Measurements from ENCODE around the gene GRIK1. TPM values are rescaled to one million over a fixed set of nuclear protein-coding genes. Genes with fewer than 3 reads are reported as not detected.

Gene GRIK1
- total RNA-seq, 1 donor = not detected

DNA sequence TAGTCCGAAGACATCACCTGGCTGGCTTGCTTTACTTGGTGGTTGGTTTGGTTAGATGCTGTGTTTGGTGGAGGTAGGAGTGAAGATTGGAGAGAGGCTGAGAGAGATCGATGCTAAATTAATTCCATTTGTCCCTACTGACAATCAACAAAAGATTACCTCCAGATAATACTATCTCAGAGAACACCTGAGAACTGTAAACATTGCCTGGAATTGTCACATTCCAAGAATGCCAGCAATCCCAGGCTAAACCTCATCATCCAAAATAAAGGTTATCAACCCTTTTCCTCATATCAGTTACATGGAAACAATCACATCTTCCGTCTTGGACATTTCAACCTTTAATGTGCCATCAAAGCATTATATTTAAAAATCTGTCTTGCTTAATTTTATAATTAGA lies 141.0 kb downstream of the GRIK1 start:
- H3K4me1 ChIP-seq (ENCODE audit: insufficient read depth, low read length) = no peaks in the 10 kb centered on the region
- H3K27me3 ChIP-seq (ENCODE audit: insufficient read depth, low read length) = no peaks in the 10 kb centered on the region
- no peaks in the 10 kb centered on the region for H3K9me3 ChIP-seq (ENCODE audit: low read depth, low read length)
- H3K4me3 ChIP-seq (ENCODE audit: low read length) = no peak overlapping the region

DNA sequence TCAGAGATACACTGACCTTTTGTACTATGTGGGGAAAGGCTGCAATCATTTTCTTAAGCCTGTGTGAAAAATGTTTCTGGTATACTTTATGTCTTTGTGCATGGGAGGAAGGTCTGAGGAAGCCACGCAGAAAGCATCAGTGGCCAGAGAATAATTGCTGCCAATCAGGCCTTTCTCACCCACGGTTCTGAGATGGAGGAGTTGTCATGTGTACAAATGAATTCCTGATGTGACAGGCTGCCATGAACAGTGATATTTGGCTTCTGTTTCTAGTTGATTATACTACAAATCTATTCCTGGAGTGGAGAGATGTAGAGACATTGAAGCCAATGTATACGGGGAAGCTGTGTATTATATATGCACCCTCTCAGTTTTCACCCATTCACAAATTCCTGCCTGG lies 142.6 kb downstream of the GRIK1 start:
- no peaks in the 10 kb centered on the region for H3K9me3 ChIP-seq (ENCODE audit: low read depth, low read length)
- no peaks in the 10 kb centered on the region for H3K27me3 ChIP-seq (ENCODE audit: insufficient read depth, low read length)
- no peak overlapping the region for H3K4me3 ChIP-seq (ENCODE audit: low read length)
- H3K4me1 ChIP-seq (ENCODE audit: insufficient read depth, low read length) = no peaks in the 10 kb centered on the region

DNA sequence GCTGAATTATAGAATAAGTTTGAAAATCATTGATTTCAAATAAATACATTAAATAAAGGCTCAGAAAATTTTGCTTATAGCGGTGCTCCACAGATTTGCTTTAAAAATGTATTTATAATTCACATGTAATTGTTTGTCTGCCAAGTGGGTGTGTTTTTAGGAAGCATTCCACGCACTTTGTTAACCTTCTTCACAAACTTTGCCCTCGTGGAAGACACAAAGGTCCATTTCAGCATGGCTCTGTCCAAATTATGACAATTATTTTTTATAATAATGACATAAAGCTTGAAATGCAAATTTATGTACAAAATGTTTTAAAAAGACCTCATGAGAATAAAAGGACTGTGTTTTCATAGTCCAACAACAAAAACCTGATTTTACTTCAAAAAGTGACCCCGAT lies 146.1 kb downstream of the GRIK1 start:
- no peaks in the 10 kb centered on the region for H3K27me3 ChIP-seq (ENCODE audit: insufficient read depth, low read length)
- H3K4me3 ChIP-seq (ENCODE audit: low read length) = no peak overlapping the region
- H3K9me3 ChIP-seq (ENCODE audit: low read depth, low read length) = no peaks in the 10 kb centered on the region
- H3K4me1 ChIP-seq (ENCODE audit: insufficient read depth, low read length) = no peaks in the 10 kb centered on the region

DNA sequence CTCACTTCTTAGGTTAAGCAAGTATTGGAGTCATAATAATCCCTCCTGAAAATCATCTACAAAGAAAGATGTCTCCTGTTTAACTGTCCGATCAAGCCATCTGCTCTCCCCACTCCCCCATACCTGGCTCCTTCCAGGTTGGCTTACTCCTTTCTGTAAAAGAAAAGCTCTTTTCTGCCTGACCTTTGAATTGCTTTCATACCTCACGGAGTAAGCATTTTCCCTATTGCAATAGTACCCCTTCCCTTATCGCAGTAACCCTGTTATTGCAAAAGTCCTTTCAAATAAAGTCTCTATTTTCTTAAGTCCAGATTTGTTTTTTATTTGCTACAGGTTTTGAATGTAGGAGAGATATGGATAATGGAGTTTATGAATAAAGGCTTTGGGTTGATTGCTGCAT lies 150.4 kb downstream of the GRIK1 start:
- Histone ChIP-seq H3K4me3 (ENCODE audit: low read length) (no peak overlapping the region), H3K9me3 (ENCODE audit: low read depth, low read length) (no peaks in the 10 kb centered on the region), H3K27me3 (ENCODE audit: insufficient read depth, low read length) (no peaks in the 10 kb centered on the region), H3K4me1 (ENCODE audit: insufficient read depth, low read length) (peaks cover 7% of the 10 kb centered on the region)

DNA sequence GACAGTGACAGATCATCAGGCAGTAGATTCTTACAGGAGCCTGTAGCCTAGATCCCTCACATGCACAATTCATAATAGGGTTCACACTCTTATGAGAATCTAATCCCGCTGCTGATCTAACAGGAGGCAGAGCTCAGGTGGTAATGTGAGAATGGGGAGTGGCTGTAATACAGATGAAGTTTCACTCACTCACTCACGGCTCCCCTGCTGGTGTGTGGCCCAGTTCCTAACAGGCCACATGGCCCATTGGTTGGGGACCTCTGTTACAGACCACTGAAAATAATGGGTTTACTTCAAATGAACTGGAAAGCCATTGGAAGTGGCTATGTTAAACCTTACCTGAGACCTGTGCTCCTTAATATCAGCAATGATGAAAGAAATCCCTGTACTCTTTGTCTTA lies 151.0 kb downstream of the GRIK1 start:
- Histone ChIP-seq H3K27me3 (ENCODE audit: insufficient read depth, low read length) (no peaks in the 10 kb centered on the region), H3K4me3 (ENCODE audit: low read length) (no peak overlapping the region), H3K9me3 (ENCODE audit: low read depth, low read length) (no peaks in the 10 kb centered on the region), H3K4me1 (ENCODE audit: insufficient read depth, low read length) (peaks cover 7% of the 10 kb centered on the region)

DNA sequence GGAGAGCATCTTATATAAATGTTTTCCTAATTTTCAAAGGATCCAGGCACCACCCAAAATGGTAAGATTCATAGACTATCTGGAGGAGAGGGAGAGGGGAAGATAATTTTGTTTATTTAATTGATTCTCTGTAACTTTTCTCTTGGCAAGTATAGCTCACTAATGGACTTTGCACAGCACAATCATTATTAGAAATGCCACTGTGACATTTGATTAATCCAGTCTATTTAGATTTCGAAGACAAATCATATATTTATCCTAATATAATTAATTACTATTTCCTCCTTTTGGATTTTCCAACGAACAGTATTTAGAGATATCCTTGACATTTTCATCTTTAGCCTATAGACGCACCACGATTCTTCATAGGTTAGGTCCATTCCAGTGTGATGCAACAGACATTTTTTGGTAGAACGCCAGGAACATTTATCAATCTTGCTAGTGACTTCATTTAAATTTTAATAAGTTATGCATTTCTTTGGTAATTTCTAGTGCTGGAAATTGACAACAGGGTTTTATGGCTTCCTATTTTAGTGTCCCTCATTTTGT lies 152.4 kb downstream of the GRIK1 start:
- no peaks in the 10 kb centered on the region for H3K27me3 ChIP-seq (ENCODE audit: insufficient read depth, low read length)
- H3K4me1 ChIP-seq (ENCODE audit: insufficient read depth, low read length) = peaks cover 7% of the 10 kb centered on the region
- H3K4me3 ChIP-seq (ENCODE audit: low read length) = no peak overlapping the region
- no peaks in the 10 kb centered on the region for H3K9me3 ChIP-seq (ENCODE audit: low read depth, low read length)

DNA sequence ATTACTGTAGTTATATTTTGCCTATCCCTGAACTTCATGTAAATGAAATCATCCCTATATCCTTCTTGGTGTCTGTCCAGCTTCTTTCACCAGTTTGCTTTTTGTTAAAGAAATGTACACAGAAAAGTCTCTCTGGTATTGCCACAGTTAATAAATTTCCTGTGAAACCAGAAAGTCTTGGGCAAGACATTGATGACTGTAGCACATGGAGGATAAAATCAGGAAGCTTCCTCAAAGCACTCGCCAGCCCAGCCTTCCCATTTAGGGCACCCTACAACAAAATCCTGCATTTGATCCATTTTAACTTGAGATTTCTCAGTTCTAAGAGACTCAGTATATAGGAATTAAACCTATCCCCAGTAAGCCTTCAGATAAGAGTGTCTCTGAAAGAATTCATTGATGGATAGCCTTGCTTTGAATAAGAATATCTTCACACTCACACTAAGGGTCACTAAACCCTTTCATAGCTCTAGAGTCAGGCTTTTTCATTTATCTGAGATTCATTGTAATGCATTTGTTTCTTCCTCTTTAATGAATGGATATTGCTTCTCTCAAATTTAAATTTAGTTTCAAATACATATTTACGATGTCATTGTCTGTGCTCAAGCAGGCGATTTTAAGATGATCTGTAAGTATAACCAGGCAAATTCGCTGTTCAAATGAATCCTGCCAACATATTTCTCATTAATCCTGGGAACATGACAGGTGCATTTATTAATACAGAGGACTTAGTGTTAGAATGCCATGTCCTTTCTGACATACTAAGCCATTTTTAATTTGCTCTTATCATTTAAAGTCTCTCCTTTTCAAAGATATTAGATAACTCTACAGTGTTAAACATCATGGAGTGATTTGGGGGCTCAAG lies 153.1 kb downstream of the GRIK1 start:
- Histone ChIP-seq H3K27me3 (ENCODE audit: insufficient read depth, low read length) (no peaks in the 10 kb centered on the region), H3K9me3 (ENCODE audit: low read depth, low read length) (no peaks in the 10 kb centered on the region), H3K4me1 (ENCODE audit: insufficient read depth, low read length) (peaks cover 7% of the 10 kb centered on the region), H3K4me3 (ENCODE audit: low read length) (no peak overlapping the region)

DNA sequence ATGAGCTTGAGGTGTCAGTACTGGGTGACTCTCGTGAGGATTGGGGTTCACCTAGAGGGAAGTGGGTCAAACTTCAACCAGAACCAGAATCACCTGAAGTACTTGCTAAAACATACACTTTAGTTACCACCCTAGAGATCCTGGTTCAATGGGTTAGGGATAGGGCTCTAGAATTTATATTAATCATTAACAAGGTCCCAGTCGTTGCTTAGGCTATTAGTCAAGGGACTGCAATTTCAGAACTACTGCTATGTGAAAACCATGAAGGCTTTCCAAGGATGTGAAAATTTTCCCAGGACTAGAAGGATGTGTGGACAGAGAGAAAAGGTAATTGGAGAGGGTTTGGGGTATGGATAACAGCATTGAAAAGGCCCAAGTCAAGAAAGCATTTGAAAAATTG lies 162.6 kb downstream of the GRIK1 start:
- Histone ChIP-seq H3K9me3 (ENCODE audit: low read depth, low read length) (no peaks in the 10 kb centered on the region), H3K4me1 (ENCODE audit: insufficient read depth, low read length) (no peaks in the 10 kb centered on the region), H3K4me3 (ENCODE audit: low read length) (no peak overlapping the region), H3K27me3 (ENCODE audit: insufficient read depth, low read length) (no peaks in the 10 kb centered on the region)

DNA sequence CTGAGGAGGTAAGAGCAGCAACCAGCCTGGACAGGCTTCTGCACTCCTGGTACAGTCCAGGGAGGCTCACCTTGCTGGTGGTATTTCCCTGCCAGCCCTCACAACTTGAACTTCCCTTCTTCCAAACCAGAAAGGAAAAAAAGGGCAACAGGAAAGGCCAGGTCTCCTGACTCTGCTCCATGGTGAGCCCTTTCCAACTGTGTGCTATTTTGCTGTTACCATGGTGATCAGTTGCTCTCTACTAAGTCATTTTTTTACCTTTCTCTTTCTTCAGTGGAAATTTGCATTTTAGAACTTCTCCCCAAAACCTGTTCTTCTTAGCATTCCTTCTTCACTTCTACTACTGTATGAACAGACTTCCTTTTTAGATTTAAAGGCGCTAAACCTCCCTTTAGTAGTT lies 164.3 kb downstream of the GRIK1 start:
- H3K9me3 ChIP-seq (ENCODE audit: low read depth, low read length) = no peaks in the 10 kb centered on the region
- H3K27me3 ChIP-seq (ENCODE audit: insufficient read depth, low read length) = no peaks in the 10 kb centered on the region
- H3K4me3 ChIP-seq (ENCODE audit: low read length) = no peak overlapping the region
- no peaks in the 10 kb centered on the region for H3K4me1 ChIP-seq (ENCODE audit: insufficient read depth, low read length)

DNA sequence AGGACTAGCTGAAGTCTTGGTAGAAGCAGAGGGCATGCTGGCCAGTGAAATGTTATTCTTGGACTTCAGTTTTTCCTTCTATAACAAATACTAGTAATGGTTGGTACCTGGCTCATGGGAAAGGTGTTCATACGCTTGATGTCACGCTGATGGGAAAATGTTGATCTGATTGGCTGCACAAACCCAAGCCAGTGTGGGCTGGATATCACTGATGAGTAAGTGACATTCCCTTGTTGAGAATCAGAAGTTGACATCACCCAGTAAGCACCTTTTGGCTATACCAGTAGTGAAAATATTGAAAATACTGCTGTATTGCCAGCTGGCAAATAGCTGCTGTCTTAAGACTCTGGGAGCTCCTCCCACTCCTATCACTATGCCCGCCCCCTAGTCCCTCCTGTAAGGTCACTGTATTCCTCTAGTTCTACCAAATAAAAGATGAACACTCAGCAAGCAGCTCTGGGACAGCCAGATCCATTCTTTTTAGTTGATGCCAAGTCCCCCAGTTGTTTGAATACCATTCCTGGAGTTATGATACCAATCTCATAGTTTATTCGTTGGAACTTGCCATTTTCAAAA lies 168.2 kb downstream of the GRIK1 start:
- Histone ChIP-seq H3K9me3 (ENCODE audit: low read depth, low read length) (no peaks in the 10 kb centered on the region), H3K27me3 (ENCODE audit: insufficient read depth, low read length) (no peaks in the 10 kb centered on the region), H3K4me3 (ENCODE audit: low read length) (no peak overlapping the region), H3K4me1 (ENCODE audit: insufficient read depth, low read length) (no peaks in the 10 kb centered on the region)

DNA sequence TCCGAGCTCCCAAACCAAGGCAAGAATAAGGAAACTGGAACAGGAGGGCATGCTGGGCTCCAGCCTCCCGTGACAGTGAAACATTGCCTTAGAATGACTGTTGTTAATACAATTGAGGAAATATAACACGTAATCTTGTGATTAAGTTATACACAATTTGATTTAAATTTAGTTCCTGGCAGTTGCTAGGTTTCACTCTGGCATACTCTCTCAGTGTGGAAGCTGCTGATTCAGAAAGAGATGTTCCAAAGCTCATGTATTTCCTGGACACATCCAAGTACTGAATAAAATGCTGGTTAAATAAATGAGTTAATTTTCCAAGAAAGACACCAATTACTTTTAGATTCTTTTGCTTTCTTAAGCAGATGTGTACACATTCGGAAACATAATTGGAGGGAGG lies 176.1 kb downstream of the GRIK1 start:
- Histone ChIP-seq H3K27me3 (ENCODE audit: insufficient read depth, low read length) (no peaks in the 10 kb centered on the region), H3K4me3 (ENCODE audit: low read length) (no peak overlapping the region), H3K4me1 (ENCODE audit: insufficient read depth, low read length) (no peaks in the 10 kb centered on the region), H3K9me3 (ENCODE audit: low read depth, low read length) (no peaks in the 10 kb centered on the region)

DNA sequence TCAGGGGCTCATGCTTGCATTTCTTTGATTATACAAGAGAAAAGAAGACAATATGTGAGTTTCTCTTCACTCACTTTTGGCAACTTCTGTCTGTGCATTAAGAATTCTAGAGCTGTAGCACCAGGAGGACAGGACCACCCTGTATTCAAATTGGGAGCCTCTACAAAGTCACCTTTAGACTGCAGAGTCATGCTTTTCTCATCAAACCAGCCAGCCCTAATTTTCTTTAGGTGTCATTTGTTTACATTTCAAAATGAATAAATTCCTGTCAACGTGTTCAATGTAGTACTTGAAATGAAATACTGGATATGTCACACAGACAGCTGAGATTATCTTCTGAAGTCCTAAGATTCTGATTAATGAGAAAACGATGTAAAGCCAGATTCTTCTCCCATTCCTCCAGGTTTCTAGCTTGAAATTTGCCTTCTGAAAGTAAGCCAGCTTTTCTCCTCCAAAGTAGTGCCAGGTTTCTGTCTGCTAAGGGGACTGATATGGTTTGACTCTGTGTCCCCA lies 177.2 kb downstream of the GRIK1 start:
- Histone ChIP-seq H3K4me3 (ENCODE audit: low read length) (no peak overlapping the region), H3K27me3 (ENCODE audit: insufficient read depth, low read length) (no peaks in the 10 kb centered on the region)

DNA sequence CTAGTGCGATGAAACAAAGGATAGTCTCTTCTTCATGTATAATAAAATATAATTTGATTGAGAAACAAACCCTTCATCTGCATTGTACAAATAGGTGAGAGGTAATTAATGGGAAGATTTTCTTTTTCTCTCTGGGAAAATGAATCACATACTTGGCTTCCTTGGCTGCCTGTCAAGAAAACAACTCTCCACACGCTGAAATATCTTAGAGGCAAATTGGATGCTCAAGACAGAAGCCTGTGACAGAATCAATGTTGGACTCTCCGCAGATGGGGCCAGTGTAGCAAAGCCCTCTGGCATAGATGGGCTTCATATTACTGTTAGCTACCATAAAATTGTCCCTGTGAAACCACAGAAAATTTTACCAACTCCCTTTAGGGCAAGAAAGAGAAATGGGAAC lies 186.6 kb downstream of the GRIK1 start:
- Histone ChIP-seq H3K4me3 (ENCODE audit: low read length) (no peak overlapping the region), H3K9me3 (ENCODE audit: low read depth, low read length) (no peaks in the 10 kb centered on the region), H3K27me3 (ENCODE audit: insufficient read depth, low read length) (no peaks in the 10 kb centered on the region), H3K4me1 (ENCODE audit: insufficient read depth, low read length) (no peaks in the 10 kb centered on the region)

More for the DNA sequence above, 177.2 kb downstream of the GRIK1 start:
- Histone ChIP-seq H3K4me1 (ENCODE audit: insufficient read depth, low read length) (no peaks in the 10 kb centered on the region), H3K9me3 (ENCODE audit: low read depth, low read length) (no peaks in the 10 kb centered on the region)

DNA sequence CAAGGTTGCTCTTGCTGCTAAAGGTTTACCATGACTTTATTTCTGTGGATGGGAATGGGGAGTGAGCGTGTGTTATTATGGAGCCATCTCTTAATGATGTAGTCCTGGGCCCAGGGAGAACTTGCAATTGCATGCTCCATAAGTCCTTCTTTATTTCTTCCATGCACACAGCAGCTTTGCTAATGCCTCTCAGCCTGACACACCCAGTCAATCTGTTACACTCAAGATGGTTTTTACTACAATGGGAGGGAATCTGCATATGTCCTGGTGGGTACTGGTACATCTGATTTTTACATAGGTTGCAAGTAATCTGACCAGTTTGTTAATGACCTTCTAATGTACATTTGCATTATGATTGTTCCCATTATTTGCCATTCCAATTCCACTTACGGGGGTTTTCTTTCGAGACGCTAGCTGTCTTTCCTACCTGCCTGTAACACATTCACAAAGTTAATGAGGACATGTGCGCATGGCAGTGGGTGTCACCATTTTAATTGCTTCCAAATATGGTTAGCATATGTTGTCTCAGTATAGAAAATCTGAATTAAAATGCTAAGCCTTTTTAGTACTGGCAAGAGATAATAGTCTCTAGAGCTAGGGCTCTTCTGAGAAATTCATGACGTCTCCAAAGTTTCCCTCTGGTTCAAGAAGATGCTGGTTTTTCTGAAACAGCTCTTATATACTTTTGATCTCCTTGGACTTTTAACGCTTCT lies 188.2 kb downstream of the GRIK1 start:
- Histone ChIP-seq H3K9me3 (ENCODE audit: low read depth, low read length) (no peaks in the 10 kb centered on the region), H3K27me3 (ENCODE audit: insufficient read depth, low read length) (no peaks in the 10 kb centered on the region), H3K4me3 (ENCODE audit: low read length) (no peak overlapping the region), H3K4me1 (ENCODE audit: insufficient read depth, low read length) (no peaks in the 10 kb centered on the region)

DNA sequence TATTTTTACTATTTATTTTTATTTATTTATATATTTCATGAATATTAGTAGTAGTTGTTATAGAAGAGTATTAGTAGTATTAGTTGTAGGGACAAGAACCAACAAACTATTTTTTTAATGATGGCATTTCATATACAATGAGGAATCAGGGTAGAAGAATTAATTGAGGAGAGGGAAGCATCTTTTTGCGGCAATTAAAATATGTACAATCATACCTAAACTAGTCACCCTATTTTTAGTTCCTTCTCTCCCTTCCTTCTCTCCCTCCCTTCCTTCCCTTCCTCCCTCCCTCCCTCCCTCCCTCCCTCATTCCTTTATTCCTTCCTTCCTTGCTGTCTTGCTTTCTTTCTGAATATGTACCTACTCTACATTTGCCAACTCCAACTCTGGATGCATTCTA lies 189.8 kb downstream of the GRIK1 start:
- Histone ChIP-seq H3K4me3 (ENCODE audit: low read length) (no peak overlapping the region), H3K4me1 (ENCODE audit: insufficient read depth, low read length) (no peaks in the 10 kb centered on the region), H3K27me3 (ENCODE audit: insufficient read depth, low read length) (no peaks in the 10 kb centered on the region), H3K9me3 (ENCODE audit: low read depth, low read length) (no peaks in the 10 kb centered on the region)
